ENCODE measurements around the gene KCNMB3.

DNA sequence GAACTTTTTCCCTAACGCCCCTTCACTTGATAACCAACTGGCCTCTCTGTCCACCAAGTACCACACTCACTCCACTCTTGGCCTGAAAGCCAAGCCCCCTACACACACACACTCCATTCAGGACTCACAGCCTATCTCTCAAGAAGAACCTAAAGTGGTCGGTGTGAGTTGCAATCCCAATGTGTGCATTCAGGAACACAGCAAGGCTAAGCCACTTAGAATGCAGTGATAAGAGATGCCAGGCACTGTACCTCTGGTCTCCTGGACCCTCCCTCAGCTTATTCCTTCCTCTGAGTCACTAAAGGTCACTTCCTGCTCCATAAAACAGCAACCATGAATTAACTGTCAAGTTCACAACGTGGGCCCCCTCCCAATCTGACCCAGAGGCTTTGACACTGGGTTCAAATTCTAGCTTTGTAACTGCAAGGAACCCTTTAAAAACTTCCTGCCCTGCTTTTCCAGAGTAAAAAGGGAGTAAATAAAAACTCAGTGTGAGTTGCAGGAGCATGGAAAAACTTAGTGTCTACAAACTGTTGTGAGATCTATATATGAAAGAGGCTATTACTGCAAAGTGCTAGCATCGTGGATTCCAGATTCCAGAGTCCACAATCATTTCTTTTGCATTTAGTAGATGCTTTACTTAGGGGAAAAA, 17.6 kb upstream of the KCNMB3 start:
- no peak for TF ChIP-seq EP300 (conservative IDR thresholded peaks at IDR 0.05; ENCODE audit: poor library complexity, severe bottlenecking)
- TF ChIP-seq, protein P1, sequence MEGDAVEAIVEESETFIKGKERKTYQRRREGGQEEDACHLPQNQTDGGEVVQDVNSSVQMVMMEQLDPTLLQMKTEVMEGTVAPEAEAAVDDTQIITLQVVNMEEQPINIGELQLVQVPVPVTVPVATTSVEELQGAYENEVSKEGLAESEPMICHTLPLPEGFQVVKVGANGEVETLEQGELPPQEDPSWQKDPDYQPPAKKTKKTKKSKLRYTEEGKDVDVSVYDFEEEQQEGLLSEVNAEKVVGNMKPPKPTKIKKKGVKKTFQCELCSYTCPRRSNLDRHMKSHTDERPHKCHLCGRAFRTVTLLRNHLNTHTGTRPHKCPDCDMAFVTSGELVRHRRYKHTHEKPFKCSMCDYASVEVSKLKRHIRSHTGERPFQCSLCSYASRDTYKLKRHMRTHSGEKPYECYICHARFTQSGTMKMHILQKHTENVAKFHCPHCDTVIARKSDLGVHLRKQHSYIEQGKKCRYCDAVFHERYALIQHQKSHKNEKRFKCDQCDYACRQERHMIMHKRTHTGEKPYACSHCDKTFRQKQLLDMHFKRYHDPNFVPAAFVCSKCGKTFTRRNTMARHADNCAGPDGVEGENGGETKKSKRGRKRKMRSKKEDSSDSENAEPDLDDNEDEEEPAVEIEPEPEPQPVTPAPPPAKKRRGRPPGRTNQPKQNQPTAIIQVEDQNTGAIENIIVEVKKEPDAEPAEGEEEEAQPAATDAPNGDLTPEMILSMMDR (IDR thresholded peaks at IDR 0.05; ENCODE audit: poor library complexity, severe bottlenecking) = no peak
- no peak for TF ChIP-seq POLR2AphosphoS5 (IDR thresholded peaks at IDR 0.05)
- no peak for TF ChIP-seq MXI1 (conservative IDR thresholded peaks at IDR 0.05; ENCODE audit: poor library complexity, severe bottlenecking)
- TF ChIP-seq, protein P2, sequence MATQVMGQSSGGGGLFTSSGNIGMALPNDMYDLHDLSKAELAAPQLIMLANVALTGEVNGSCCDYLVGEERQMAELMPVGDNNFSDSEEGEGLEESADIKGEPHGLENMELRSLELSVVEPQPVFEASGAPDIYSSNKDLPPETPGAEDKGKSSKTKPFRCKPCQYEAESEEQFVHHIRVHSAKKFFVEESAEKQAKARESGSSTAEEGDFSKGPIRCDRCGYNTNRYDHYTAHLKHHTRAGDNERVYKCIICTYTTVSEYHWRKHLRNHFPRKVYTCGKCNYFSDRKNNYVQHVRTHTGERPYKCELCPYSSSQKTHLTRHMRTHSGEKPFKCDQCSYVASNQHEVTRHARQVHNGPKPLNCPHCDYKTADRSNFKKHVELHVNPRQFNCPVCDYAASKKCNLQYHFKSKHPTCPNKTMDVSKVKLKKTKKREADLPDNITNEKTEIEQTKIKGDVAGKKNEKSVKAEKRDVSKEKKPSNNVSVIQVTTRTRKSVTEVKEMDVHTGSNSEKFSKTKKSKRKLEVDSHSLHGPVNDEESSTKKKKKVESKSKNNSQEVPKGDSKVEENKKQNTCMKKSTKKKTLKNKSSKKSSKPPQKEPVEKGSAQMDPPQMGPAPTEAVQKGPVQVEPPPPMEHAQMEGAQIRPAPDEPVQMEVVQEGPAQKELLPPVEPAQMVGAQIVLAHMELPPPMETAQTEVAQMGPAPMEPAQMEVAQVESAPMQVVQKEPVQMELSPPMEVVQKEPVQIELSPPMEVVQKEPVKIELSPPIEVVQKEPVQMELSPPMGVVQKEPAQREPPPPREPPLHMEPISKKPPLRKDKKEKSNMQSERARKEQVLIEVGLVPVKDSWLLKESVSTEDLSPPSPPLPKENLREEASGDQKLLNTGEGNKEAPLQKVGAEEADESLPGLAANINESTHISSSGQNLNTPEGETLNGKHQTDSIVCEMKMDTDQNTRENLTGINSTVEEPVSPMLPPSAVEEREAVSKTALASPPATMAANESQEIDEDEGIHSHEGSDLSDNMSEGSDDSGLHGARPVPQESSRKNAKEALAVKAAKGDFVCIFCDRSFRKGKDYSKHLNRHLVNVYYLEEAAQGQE (IDR thresholded peaks at IDR 0.05; ENCODE audit: borderline replicate concordance) = no peak
- TF ChIP-seq EZH2 (IDR thresholded peaks at IDR 0.05; ENCODE audit: borderline replicate concordance, insufficient read depth, low read length, poor library complexity, severe bottlenecking) = no peak

Measured in neural cell (in vitro differentiated cells).